HFF-Myc (cell line): ENCODE results near the gene STYK1.

Source experiments
- DNase-seq: peaks from one replicate; pipeline ENCODE4 v3.0.0-alpha.2; 2011; ENCODE audit warnings: low read depth; ENCODE audit errors: extremely low read depth
- H3K4me3 ChIP-seq: replicated peaks from 2 replicates; pipeline ENCODE4 v1.5.1; 2011; ENCODE audit warnings: low read depth, mild to moderate bottlenecking, control low read depth, low read length
- CTCF ChIP-seq: IDR thresholded peaks from 2 replicates; pipeline ENCODE4 v1.5.1; 2012; ENCODE audit warnings: mild to moderate bottlenecking, low read depth, low read length, control low read depth; ENCODE audit errors: missing control alignments

Gene STYK1

GRCh38 chr12:10673659-10674384 is at the start of gene STYK1:
Gene STYK1, minus strand, starts transcription at chr12:10674052. Its CDS starts 39,434 bp downstream, at chr12:10634618.
- TF ChIP-seq CTCF: peak; percentile 95
- DNase-seq: no peak
- peak within 1 kb of the TSS; percentile 43 for H3K4me3 ChIP-seq

GRCh38 chr12:10722905-10723746 is 49.3 kb upstream of the STYK1 start, which contains the start of gene YBX3:
Gene YBX3, minus strand, starts transcription at chr12:10723323. Its CDS starts 212 bp downstream, at chr12:10723111.
- peak within 1 kb of the TSS; percentile 99 for H3K4me3 ChIP-seq
- peak; percentile 29 for DNase-seq
- no peak for TF ChIP-seq CTCF

- peak overlapping the region; percentile 99 for H3K4me3 ChIP-seq
- TF ChIP-seq CTCF: no peak
- DNase-seq: no peak
These were observed 48.7 kb upstream of the STYK1 start for GRCh38 chr12:10722502-10722904.

GRCh38 chr12:10721651-10722501 is 48.0 kb upstream of the STYK1 start:
- H3K4me3 ChIP-seq: peak overlapping the region; percentile 99
- DNase-seq: peak; percentile 86
- no peak for TF ChIP-seq CTCF

GRCh38 chr12:10720974-10721650 is 47.3 kb upstream of the STYK1 start:
- peak overlapping the region; percentile 99 for H3K4me3 ChIP-seq
- TF ChIP-seq CTCF: no peak
- DNase-seq: no peak

- TF ChIP-seq CTCF: no peak
- DNase-seq: no peak
- H3K4me3 ChIP-seq: peak overlapping the region; percentile 99; the same call in 1 of the 2 replicates
These were observed 45.6 kb upstream of the STYK1 start for GRCh38 chr12:10719482-10719881.
